Right ventricle myocardium superior (tissue), 1 donor: Measurements from ENCODE around the gene SIX5. TPM values are rescaled to one million over a fixed set of nuclear protein-coding genes. Genes with fewer than 3 reads are reported as not detected.

Experiments
- ATAC-seq: fragments of 200-7000 bp; cut with Tn5 transposase; one replicate; pipeline ENCODE4 v1.9.1; 2020; ENCODE audit warnings: mild to moderate bottlenecking; ENCODE audit not compliant: poor library complexity
- DNase-seq: peaks from one replicate; pipeline ENCODE4 v3.0.0-alpha.2; 2020
- intact Hi-C: fragments of 100-400 bp; cut with DNase I; formaldehyde crosslinking; loops from one replicate; pipeline ENCODE4 v1.11.2; 2022
- total RNA-seq: library from RNA; stranded (reverse); fragmentation: NEBNext Ultra II Directional; extraction: Animal tissue kit (Norgen Biotek cat#: 25700); gene quantifications from one replicate; pipeline ENCODE4 v1.2.1, GENCODE V29; 2021
- donor health status: DM: no; HTN: yes; CAD: no; lungs with severe emphysema.

SIX5 gene
- total RNA-seq, 1 donor from 2014 or later, result 22.0 TPM

- DNase-seq (no peak), ATAC-seq (peak; percentile 92)
- intact Hi-C loops, result no loop called here
Observed at GRCh38 chr19:45798995-45799517, 30.0 kb upstream of the SIX5 start.

GRCh38 chr19:45794627-45795026 is 25.6 kb upstream of the SIX5 start:
- DNase-seq, result no peak

GRCh38 chr19:45793876-45794275 is 24.8 kb upstream of the SIX5 start:
- no peak for ATAC-seq
- no peak for DNase-seq
- intact Hi-C loops, result no loop called here

More at GRCh38 chr19:45794627-45795026, 25.6 kb upstream of the SIX5 start:
- intact Hi-C loops, result no loop called here
- ATAC-seq, result no peak

- intact Hi-C loops, result no loop called here
- DNase-seq (no peak), ATAC-seq (no peak)
Observed at GRCh38 chr19:45793178-45793564, 24.1 kb upstream of the SIX5 start.

- ATAC-seq (peak; percentile 98), DNase-seq (peak; percentile 100)
- intact Hi-C loops, result no loop called here
Observed at GRCh38 chr19:45792470-45793177, 23.6 kb upstream of the SIX5 start, which contains the start of gene DMWD. Gene DMWD, minus strand, starts transcription at chr19:45792845. Its CDS starts 89 bp downstream, at chr19:45792756.

GRCh38 chr19:45791744-45792469 is 22.9 kb upstream of the SIX5 start:
- intact Hi-C loops, result no loop called here
- no peak for ATAC-seq
- DNase-seq, result no peak

- intact Hi-C loops, result no loop called here
- no peak for ATAC-seq
- peak; percentile 41 for DNase-seq
Observed at GRCh38 chr19:45790942-45791341, 21.9 kb upstream of the SIX5 start.

- peak; percentile 11 for ATAC-seq
- DNase-seq, result peak; percentile 44
- intact Hi-C loops, result no loop called here
Observed at GRCh38 chr19:45789035-45789786, 20.2 kb upstream of the SIX5 start.

GRCh38 chr19:45786533-45786894 is 17.5 kb upstream of the SIX5 start:
- intact Hi-C loops, result no loop called here
- DNase-seq, result no peak
- no peak for ATAC-seq

GRCh38 chr19:45785781-45786532 is 16.9 kb upstream of the SIX5 start:
- ATAC-seq, result no peak
- peak; percentile 40 for DNase-seq
- intact Hi-C loops, result no loop called here

- intact Hi-C loops, result no loop called here
- ATAC-seq, result no peak
- no peak for DNase-seq
Observed at GRCh38 chr19:45785097-45785496, 16.0 kb upstream of the SIX5 start.

GRCh38 chr19:45784096-45784495 is 15.0 kb upstream of the SIX5 start:
- intact Hi-C loops, result no loop called here
- no peak for ATAC-seq
- no peak for DNase-seq

GRCh38 chr19:45782820-45783785 is 14.1 kb upstream of the SIX5 start:
- intact Hi-C loops, result no loop called here
- DNase-seq (peak; percentile 89), ATAC-seq (peak; percentile 74)

- peak; percentile 77 for DNase-seq
- peak; percentile 72 for ATAC-seq
- intact Hi-C loops, result no loop called here
Observed at GRCh38 chr19:45782162-45782691, 13.2 kb upstream of the SIX5 start, which contains the start of gene DMPK. Gene DMPK, minus strand, starts transcription at chr19:45782490. Its CDS starts 138 bp downstream, at chr19:45782352.

- intact Hi-C loops, result no loop called here
Observed at GRCh38 chr19:45781214-45782161, 12.4 kb upstream of the SIX5 start.

More at GRCh38 chr19:45781214-45782161, 12.4 kb upstream of the SIX5 start:
- peak; percentile 1 for ATAC-seq
- DNase-seq, result no peak
